ENCODE measurements around the gene PSMD3.
"Not testable (repeated sequence)": the region's sequence is repeated elsewhere in the genome, so short reads cannot be mapped to it uniquely, and the experiment has no call there.

Gene PSMD3

GRCh38 chr17:39980351-39981206 is at the start of gene PSMD3:
Gene PSMD3, plus strand, starts transcription at chr17:39980807. Its CDS starts 164 bp downstream, at chr17:39980971.
- peak; percentile 100 for DNase-seq

GRCh38 chr17:39933912-39934311 is 46.7 kb upstream of the PSMD3 start:
- no peak for DNase-seq

GRCh38 chr17:39934324-39934723 is 46.3 kb upstream of the PSMD3 start:
- no peak for DNase-seq

- DNase-seq, result no peak
Measured at GRCh38 chr17:39935909-39936308, 44.7 kb upstream of the PSMD3 start.

- peak; percentile 66 for DNase-seq
Measured at GRCh38 chr17:39937447-39937846, 43.2 kb upstream of the PSMD3 start.

- DNase-seq, result no peak
Measured at GRCh38 chr17:39938140-39938869, 42.3 kb upstream of the PSMD3 start.

- DNase-seq, result no peak
Measured at GRCh38 chr17:39939106-39939505, 41.5 kb upstream of the PSMD3 start.

- DNase-seq, result peak; percentile 83
Measured at GRCh38 chr17:39939588-39940419, 40.8 kb upstream of the PSMD3 start.

- DNase-seq, result no peak
Measured at GRCh38 chr17:39943702-39944392, 36.8 kb upstream of the PSMD3 start.

GRCh38 chr17:39944393-39944711 is 36.3 kb upstream of the PSMD3 start:
- DNase-seq, result no peak

- DNase-seq, result no peak
Measured at GRCh38 chr17:39946551-39947330, 33.9 kb upstream of the PSMD3 start.

GRCh38 chr17:39948489-39948828 is 32.1 kb upstream of the PSMD3 start:
- not testable (repeated sequence) for DNase-seq

- DNase-seq, result no peak
Measured at GRCh38 chr17:39949028-39949427, 31.6 kb upstream of the PSMD3 start.

GRCh38 chr17:39950871-39951348 is 29.7 kb upstream of the PSMD3 start:
- DNase-seq, result peak; percentile 60

- DNase-seq, result no peak
Measured at GRCh38 chr17:39951924-39952679, 28.5 kb upstream of the PSMD3 start.

GRCh38 chr17:39952680-39953470 is 27.7 kb upstream of the PSMD3 start:
- DNase-seq, result peak; percentile 96

GRCh38 chr17:39953471-39953888 is 27.1 kb upstream of the PSMD3 start:
- DNase-seq, result no peak

- no peak for DNase-seq
Measured at GRCh38 chr17:39954876-39955275, 25.7 kb upstream of the PSMD3 start.

- DNase-seq, result no peak
Measured at GRCh38 chr17:39955726-39956225, 24.8 kb upstream of the PSMD3 start.

- DNase-seq, result no peak
Measured at GRCh38 chr17:39960524-39961041, 20.0 kb upstream of the PSMD3 start.
